HCT116 (cell line): Measurements from ENCODE around the gene CCDC85B.

ENCODE experiments used
- EZH2phosphoT487 ChIP-seq: fragments of 200-600 bp; IDR thresholded peaks from 2 replicates; pipeline ENCODE4 v1.6.1; 2018; ENCODE audit warnings: antibody characterized with exemption, borderline replicate concordance
- POLR2A ChIP-seq: IDR thresholded peaks from 2 replicates; pipeline ENCODE4 v1.7.0; 2011; ENCODE audit warnings: borderline replicate concordance; ENCODE audit not compliant: insufficient read depth, insufficient read length; ENCODE audit errors: extremely low read depth
- POLR2AphosphoS5 ChIP-seq: IDR thresholded peaks from 2 replicates; pipeline ENCODE4 v1.6.1; 2011; ENCODE audit warnings: mild to moderate bottlenecking, low read depth, low read length, moderate library complexity
- SIN3A ChIP-seq: IDR thresholded peaks from 2 replicates; pipeline ENCODE4 v1.6.1; 2012; ENCODE audit warnings: low read depth
- TF ChIP-seq, protein P1 (sequence below): IDR thresholded peaks from 2 replicates; pipeline ENCODE4 v1.6.1; 2012; ENCODE audit warnings: low read depth
- TF ChIP-seq, protein P2 (sequence below), 3 experiments: fragments of 200-600 bp in 1 of 3; sonication (generic) in 1 of 3; IDR thresholded peaks in 2 of 3; conservative IDR thresholded peaks in 1 of 3; 2 replicates each; pipeline ENCODE4 v1.5.1; 2012 to 2017; ENCODE audit warnings: low read depth in 2 of 3, low read length in 2 of 3, antibody characterized with exemption in 1 of 3, borderline replicate concordance in 1 of 3, control low read depth in 1 of 3, mild to moderate bottlenecking in 1 of 3, mixed read lengths in 1 of 3, mixed run types in 1 of 3, moderate library complexity in 1 of 3; ENCODE audit not compliant: insufficient read depth in 1 of 3

DNA sequence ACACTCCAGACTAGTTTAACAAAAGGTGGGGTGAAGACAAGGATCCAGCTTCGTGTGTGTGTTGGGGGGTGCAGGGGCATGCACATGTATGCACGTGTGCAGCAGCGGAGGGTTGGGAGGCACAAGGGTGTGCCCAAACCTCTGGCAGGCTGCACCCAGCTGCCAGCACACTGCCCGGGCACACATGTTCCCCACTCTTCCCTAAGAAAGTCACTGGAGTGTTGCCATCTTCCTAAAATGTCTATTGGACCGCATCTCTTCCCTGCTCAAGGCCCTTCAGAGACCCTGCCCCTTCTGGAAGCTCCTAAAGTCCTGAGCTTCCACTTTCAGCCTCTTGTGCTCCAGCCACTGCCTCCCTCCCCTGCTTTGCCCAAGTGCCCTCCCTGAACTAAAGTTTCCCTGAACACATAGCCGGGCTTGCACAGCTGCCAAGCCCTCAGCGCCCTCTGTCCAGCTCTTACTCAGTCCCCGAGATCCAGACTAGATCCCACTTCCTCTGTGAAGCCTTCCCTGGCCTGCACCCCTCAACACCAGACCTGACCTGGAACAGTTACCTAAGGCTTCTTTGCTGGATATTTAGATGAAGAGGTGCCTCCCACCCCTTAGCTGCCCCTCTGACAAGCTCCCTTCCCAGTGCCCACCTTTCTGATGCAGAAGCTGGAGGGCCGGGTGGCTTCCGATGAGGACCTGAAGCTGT is 38.5 kb upstream of the CCDC85B start:
- TF ChIP-seq, protein P1, sequence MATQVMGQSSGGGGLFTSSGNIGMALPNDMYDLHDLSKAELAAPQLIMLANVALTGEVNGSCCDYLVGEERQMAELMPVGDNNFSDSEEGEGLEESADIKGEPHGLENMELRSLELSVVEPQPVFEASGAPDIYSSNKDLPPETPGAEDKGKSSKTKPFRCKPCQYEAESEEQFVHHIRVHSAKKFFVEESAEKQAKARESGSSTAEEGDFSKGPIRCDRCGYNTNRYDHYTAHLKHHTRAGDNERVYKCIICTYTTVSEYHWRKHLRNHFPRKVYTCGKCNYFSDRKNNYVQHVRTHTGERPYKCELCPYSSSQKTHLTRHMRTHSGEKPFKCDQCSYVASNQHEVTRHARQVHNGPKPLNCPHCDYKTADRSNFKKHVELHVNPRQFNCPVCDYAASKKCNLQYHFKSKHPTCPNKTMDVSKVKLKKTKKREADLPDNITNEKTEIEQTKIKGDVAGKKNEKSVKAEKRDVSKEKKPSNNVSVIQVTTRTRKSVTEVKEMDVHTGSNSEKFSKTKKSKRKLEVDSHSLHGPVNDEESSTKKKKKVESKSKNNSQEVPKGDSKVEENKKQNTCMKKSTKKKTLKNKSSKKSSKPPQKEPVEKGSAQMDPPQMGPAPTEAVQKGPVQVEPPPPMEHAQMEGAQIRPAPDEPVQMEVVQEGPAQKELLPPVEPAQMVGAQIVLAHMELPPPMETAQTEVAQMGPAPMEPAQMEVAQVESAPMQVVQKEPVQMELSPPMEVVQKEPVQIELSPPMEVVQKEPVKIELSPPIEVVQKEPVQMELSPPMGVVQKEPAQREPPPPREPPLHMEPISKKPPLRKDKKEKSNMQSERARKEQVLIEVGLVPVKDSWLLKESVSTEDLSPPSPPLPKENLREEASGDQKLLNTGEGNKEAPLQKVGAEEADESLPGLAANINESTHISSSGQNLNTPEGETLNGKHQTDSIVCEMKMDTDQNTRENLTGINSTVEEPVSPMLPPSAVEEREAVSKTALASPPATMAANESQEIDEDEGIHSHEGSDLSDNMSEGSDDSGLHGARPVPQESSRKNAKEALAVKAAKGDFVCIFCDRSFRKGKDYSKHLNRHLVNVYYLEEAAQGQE, result no peak
- TF ChIP-seq POLR2AphosphoS5, result no peak
- no peak for TF ChIP-seq POLR2A
- TF ChIP-seq, protein P2, sequence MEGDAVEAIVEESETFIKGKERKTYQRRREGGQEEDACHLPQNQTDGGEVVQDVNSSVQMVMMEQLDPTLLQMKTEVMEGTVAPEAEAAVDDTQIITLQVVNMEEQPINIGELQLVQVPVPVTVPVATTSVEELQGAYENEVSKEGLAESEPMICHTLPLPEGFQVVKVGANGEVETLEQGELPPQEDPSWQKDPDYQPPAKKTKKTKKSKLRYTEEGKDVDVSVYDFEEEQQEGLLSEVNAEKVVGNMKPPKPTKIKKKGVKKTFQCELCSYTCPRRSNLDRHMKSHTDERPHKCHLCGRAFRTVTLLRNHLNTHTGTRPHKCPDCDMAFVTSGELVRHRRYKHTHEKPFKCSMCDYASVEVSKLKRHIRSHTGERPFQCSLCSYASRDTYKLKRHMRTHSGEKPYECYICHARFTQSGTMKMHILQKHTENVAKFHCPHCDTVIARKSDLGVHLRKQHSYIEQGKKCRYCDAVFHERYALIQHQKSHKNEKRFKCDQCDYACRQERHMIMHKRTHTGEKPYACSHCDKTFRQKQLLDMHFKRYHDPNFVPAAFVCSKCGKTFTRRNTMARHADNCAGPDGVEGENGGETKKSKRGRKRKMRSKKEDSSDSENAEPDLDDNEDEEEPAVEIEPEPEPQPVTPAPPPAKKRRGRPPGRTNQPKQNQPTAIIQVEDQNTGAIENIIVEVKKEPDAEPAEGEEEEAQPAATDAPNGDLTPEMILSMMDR (IDR thresholded peaks at IDR 0.05 in 2 of 3, conservative IDR thresholded peaks at IDR 0.05 in 1 of 3; ENCODE audit: borderline replicate concordance in 1 of 3, insufficient read depth in 1 of 3, low read depth in 2 of 3, low read length in 2 of 3), result no peak
- TF ChIP-seq EZH2phosphoT487, result no peak
- TF ChIP-seq SIN3A, result no peak
